Measurements from ENCODE around the gene FUT3.

FUT3 gene

DNA sequence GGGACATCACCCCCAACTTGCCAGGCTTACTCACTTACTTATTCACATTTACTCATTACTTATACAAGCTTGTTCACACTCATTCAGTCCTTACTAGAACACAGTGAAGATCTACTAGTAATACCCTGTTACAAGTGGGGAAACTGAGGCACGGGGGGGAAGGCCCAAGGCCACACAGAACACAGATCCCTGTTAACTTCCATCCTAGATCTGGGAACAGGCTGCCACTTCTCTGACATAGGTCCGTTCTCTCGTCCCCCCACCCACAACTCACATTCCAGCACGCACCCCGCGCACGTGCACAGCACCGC, 47.9 kb downstream of the FUT3 start:
- H3K36me3 ChIP-seq: no peaks in the 10 kb centered on the region
- peak overlapping the region in 1 of 2 donors; percentile 2 for H3K4me3 ChIP-seq
- intact Hi-C loops (cut with DNase I; ENCODE audit: low total_unique reads): no loop called here
- no peak overlapping the region for H3K27ac ChIP-seq
- H3K4me1 ChIP-seq: peaks cover 0 to 20% (median 7%) of the 10 kb centered on the region in 4 donors
- no peaks in the 10 kb centered on the region for H3K9me3 ChIP-seq
- H3K27me3 ChIP-seq: peaks cover 0 to 93% of the 10 kb centered on the region in 2 donors
- DNase-seq: no peak
- TF ChIP-seq, protein P1, sequence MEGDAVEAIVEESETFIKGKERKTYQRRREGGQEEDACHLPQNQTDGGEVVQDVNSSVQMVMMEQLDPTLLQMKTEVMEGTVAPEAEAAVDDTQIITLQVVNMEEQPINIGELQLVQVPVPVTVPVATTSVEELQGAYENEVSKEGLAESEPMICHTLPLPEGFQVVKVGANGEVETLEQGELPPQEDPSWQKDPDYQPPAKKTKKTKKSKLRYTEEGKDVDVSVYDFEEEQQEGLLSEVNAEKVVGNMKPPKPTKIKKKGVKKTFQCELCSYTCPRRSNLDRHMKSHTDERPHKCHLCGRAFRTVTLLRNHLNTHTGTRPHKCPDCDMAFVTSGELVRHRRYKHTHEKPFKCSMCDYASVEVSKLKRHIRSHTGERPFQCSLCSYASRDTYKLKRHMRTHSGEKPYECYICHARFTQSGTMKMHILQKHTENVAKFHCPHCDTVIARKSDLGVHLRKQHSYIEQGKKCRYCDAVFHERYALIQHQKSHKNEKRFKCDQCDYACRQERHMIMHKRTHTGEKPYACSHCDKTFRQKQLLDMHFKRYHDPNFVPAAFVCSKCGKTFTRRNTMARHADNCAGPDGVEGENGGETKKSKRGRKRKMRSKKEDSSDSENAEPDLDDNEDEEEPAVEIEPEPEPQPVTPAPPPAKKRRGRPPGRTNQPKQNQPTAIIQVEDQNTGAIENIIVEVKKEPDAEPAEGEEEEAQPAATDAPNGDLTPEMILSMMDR (IDR thresholded peaks at IDR 0.05): no peak

DNA sequence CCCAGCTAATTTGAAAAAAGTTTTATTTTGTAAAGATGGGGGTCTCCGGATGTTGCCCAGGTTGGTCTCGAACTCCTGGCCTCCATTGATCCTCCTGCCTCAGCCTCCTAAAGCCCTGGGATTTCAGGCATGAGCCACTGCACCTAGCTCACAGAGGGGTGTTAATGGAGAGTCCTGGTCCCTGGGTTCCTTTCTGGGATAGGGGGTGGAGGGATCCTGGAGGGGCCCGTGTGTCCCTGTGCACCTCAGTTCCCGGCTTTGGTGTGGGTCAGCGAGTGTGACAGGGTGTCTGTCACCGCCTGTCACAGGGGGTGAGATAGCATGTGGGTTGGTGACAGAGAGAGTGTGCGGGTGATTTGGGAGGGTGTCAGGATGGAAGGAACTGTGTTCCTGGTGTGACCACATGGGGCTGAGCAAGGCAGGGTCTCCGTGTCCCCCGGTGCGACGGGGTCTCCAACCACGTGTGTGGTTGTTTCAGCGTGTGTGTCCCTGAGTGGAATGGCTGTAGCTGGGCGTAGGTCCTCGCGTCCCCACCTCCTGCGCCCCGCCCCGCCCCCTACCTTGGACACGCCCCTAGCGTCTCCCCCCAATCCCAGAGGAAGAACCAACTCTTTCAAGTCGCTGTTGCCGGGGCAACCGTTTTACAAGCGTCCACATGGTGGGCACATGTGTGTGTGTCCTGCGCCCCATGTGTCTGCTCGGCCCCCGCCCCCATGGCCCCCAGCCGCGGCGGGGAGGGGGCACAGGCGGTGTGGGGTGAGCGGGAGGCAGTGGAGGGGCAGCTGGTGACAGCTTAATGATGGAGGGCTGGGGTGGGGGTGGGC, 49.2 kb downstream of the FUT3 start:
- TF ChIP-seq, protein P1 (IDR thresholded peaks at IDR 0.05): no peak
- intact Hi-C loops (cut with DNase I; ENCODE audit: low total_unique reads): no loop called here
- DNase-seq: no peak

DNA sequence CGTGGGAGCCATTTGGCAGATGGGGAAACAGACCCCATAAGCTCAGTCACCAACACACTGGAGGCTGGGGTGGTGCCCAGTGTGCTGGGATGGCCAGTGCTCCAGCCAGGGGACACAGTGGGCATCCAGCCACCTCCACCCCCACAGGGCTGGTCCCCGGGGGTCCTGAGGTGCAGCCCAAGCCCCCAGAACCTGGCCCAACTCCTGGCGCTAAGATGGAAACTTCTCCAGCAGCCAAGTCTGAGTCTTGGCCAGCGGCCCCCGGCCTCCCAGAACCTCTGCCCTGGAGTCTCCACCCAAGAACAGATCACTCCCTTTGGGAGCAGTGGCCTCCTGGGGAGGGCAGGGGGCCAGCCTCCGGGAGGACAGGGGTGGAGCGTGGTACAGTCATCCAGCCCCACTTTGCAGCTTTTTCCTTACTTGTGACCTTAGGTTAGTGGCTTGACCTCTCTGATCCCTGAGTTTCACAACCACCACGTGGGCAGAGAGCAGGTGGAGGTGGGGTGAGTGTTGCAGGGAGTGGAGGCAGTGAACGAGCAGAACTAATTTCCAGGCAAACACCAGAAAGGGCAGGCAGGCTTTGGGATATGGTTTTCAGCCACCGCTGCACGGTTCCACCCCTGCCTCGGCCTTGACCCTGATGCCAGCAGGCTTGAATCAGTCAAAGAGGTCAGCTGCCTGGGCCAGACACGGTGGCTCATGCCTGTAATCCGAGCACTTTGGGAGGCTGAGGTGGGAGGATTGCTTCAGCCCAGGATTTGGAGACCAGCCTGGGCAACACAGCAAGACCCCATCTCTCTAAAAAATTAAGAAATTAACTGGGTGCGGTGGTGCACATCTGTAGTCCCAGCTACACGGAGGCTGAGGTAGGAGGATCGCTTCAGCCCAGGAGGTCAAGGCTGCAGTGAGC, 50.6 kb downstream of the FUT3 start:
- H3K36me3 ChIP-seq: no peaks in the 10 kb centered on the region
- H3K4me1 ChIP-seq: peaks cover 0 to 20% (median 7%) of the 10 kb centered on the region in 4 donors
- H3K4me3 ChIP-seq: no peak overlapping the region
- TF ChIP-seq, protein P1 (IDR thresholded peaks at IDR 0.05): no peak
- no peak overlapping the region for H3K27ac ChIP-seq
- intact Hi-C loops (cut with DNase I; ENCODE audit: low total_unique reads): no loop called here
- peaks cover 0 to 75% of the 10 kb centered on the region in 2 donors for H3K27me3 ChIP-seq
- no peaks in the 10 kb centered on the region for H3K9me3 ChIP-seq
- DNase-seq: no peak

More for the DNA sequence above, 49.2 kb downstream of the FUT3 start:
- Histone ChIP-seq H3K27me3 (peaks cover 0 to 89% of the 10 kb centered on the region in 2 donors), H3K36me3 (no peaks in the 10 kb centered on the region), H3K4me3 (no peak overlapping the region), H3K9me3 (no peaks in the 10 kb centered on the region), H3K27ac (no peak overlapping the region), H3K4me1 (peaks cover 0 to 20% (median 7%) of the 10 kb centered on the region in 4 donors)

DNA sequence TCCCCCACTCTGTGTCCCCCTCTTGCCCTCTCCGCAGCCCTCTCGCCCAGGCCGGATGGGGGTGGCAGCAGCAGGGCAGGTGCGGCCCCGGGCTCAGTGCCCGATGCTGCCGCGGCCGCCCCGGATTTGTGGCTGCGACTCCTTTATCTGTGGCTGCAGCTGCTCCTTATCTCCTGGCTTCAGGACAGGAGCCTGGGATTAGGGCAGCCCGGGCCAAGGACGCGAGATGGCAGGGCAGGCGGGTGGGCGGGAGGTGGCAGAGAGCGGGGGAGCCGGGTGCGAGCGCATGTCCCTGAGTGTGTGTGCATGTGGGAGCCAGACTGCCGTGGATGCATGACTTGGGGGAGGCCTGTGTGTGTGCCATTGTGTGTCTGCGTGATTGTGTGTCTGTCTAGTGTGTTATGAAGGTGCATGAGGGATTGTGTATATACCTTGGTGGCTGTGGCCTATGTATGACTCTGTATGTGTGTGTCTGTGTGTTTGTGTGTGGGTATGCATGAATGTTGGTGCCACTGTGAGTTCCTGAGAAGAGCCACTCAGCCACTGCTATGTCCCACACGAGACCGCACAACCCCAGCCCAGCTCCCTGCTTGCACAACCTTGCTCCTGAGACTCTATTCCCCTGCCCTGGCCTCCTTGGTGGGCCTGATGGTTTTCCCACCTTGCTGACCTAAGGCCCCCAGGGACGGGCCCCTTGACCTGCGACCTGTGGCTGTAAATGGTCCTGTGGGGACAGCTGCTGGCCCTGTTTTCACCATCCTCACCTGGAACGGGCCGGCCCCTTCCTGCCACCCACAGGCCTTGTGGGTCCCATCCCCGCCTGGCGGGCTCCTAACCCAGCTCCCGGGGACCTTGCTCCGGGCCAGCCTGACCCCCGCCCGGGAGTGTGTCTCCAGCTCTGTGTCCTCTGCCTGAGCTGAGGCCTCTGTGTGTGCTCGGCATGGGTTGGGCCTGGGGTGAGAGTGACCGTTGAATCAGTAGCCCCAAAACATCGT, 51.7 kb downstream of the FUT3 start:
- Histone ChIP-seq H3K27me3 (peaks cover 0 to 69% of the 10 kb centered on the region in 2 donors), H3K9me3 (no peaks in the 10 kb centered on the region), H3K27ac (no peak overlapping the region), H3K36me3 (no peaks in the 10 kb centered on the region), H3K4me1 (peaks cover 0 to 17% (median 7%) of the 10 kb centered on the region in 4 donors), H3K4me3 (no peak overlapping the region)
- intact Hi-C loops (cut with DNase I; ENCODE audit: low total_unique reads): no loop called here
- TF ChIP-seq, protein P1 (IDR thresholded peaks at IDR 0.05): no peak
- no peak for DNase-seq

DNA sequence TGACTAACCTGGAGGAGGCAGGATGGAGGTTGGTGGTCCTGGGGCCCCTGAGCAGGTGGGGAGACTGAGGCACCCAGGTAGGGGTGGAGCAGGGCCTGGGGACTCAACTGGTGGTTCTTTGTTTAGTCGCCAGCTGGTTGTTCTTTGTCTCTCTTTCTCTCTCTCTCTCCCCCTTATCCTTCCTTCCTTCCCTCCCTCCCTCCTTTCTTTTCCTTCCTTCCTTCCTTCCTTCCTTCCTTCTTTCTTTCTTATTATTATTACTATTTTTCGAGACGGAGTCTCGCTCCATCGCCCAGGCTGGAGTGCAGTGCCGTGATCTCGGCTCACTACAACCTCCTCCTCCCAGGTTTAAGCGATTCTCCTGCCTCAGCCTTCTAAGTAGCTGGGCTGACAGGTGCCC, 53.0 kb downstream of the FUT3 start:
- intact Hi-C loops (cut with DNase I; ENCODE audit: low total_unique reads): no loop called here
- TF ChIP-seq, protein P1 (IDR thresholded peaks at IDR 0.05): no peak
- H3K36me3 ChIP-seq: no peaks in the 10 kb centered on the region
- peaks cover 0 to 7% (median 0%) of the 10 kb centered on the region in 4 donors for H3K4me1 ChIP-seq
- no peak overlapping the region for H3K27ac ChIP-seq
- no peak overlapping the region for H3K4me3 ChIP-seq
- H3K9me3 ChIP-seq: no peaks in the 10 kb centered on the region
- no peak for DNase-seq
- peaks cover 0 to 58% of the 10 kb centered on the region in 2 donors for H3K27me3 ChIP-seq
